ENCODE results near the gene MUS81.

DNA sequence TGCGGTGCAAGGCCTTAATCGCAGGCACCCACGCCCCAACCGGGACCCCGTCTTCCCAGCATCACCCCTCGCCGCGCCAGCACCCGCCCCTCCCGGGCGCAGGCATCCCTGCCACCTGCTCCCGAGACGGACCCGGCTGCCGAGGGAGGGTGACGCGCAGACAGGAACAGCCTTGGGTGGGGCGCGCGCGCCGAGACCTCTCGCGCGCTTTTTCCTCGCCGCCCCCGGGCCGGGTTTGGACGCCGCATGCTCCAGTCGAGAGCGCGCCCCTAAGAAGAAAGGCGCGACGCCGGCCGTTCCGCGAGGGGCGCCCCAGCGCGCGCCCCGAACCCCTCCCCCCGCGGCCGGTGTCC, 2.8 kb upstream of the MUS81 start:
- TF ChIP-seq, protein P1, sequence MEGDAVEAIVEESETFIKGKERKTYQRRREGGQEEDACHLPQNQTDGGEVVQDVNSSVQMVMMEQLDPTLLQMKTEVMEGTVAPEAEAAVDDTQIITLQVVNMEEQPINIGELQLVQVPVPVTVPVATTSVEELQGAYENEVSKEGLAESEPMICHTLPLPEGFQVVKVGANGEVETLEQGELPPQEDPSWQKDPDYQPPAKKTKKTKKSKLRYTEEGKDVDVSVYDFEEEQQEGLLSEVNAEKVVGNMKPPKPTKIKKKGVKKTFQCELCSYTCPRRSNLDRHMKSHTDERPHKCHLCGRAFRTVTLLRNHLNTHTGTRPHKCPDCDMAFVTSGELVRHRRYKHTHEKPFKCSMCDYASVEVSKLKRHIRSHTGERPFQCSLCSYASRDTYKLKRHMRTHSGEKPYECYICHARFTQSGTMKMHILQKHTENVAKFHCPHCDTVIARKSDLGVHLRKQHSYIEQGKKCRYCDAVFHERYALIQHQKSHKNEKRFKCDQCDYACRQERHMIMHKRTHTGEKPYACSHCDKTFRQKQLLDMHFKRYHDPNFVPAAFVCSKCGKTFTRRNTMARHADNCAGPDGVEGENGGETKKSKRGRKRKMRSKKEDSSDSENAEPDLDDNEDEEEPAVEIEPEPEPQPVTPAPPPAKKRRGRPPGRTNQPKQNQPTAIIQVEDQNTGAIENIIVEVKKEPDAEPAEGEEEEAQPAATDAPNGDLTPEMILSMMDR (IDR thresholded peaks at IDR 0.05): no peak
- TF ChIP-seq EP300 (IDR thresholded peaks at IDR 0.05): no peak

All from tibial nerve (tissue), 4 donors.